BLaER1 treated with 17β-estradiol and CSF1 and Interleukin-3, amounts not matched to agents 10 nM and 100 nM (cell line): ENCODE results near the gene PKNOX1.
A peak's percentile ranks its signal among the peaks of the same experiment; 100 is the strongest.

Source experiments
- H3K27ac ChIP-seq, 11 experiments: shearing (Covaris generic); formaldehyde crosslinking; 2 replicates each; pipeline ENCODE4 v1.8.1; 2022
- H3K27me3 ChIP-seq, 11 experiments: shearing (Covaris generic); formaldehyde crosslinking; 2 replicates each; pipeline ENCODE4 v1.8.1; 2022
- H3K36me3 ChIP-seq, 11 experiments: shearing (Covaris generic); formaldehyde crosslinking; 2 replicates each; pipeline ENCODE4 v1.8.1; 2022
- H3K4me1 ChIP-seq, 10 experiments: shearing (Covaris generic); formaldehyde crosslinking; 2 replicates each; pipeline ENCODE4 v1.8.1; 2022
- H3K4me2 ChIP-seq, 11 experiments: shearing (Covaris generic); formaldehyde crosslinking; 2 replicates each; pipeline ENCODE4 v1.8.1; 2022
- H3K4me3 ChIP-seq, 10 experiments: shearing (Covaris generic); formaldehyde crosslinking; 2 replicates each; pipeline ENCODE4 v1.8.1; 2022
- H3K9ac ChIP-seq, 11 experiments: shearing (Covaris generic); formaldehyde crosslinking; 2 replicates each; pipeline ENCODE4 v1.8.1; 2022
- H3K9me3 ChIP-seq, 11 experiments: shearing (Covaris generic); formaldehyde crosslinking; replicated peaks in 1 of 11; 2 replicates each; pipeline ENCODE4 v1.8.1; 2022
- H4K20me1 ChIP-seq, 11 experiments: shearing (Covaris generic); formaldehyde crosslinking; 2 replicates each; pipeline ENCODE4 v1.8.1; 2022
- Cebpa-rat ChIP-seq, 11 experiments: shearing (Covaris generic); IDR thresholded peaks; 2 replicates each; pipeline ENCODE4 v1.8.1; 2022

The PKNOX1 gene

DNA sequence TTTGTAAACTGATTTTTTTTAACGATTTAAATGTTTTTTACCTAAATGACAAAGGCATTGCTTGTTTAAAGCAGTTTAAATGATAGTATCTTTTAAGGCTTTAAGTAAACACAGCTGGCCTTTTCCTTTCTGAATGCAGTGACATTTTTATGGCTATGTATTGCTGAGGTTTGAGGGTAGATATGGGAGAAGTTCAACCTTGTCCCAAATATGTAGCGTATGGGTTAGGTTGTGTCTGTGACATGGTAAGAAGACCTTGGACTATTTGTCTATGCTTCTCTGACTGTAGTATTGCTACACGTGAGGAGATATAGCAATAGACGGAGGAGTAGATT is 32.5 kb downstream of the PKNOX1 start:
- Histone ChIP-seq H3K4me1 (no peaks in the 10 kb centered on the region), H3K4me2 (no peak overlapping the region)
- TF ChIP-seq Cebpa-rat (IDR thresholded peaks at IDR 0.05), result no peak

DNA sequence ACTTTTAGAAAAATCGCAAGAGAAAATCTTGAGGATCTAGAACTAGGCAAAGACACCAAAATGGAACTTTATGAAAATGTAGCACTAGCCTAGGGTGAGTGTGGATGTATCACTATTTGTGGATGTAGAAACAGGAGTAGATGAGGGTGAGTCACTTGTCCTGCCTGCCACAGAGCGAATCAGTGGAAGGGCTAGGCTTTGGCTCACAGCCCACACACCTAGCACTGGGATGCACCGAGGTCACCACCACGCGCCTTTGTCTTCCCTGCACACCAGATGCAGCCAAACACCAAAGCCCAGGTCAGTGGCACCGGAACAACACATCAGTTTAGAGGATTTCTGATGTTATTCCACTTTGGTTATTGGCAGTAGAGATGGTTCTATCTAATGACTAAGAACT is 38.2 kb downstream of the PKNOX1 start:
- Histone ChIP-seq H3K36me3 (peaks cover 64 to 94% (median 73%) of the 10 kb centered on the region in 11 experiments), H3K27me3 (0 out of 22 replicates have a peak, but pooled peaks cover 0 to 7% (median 0%) of the 10 kb centered on the region in 11 experiments), H3K4me2 (no peak overlapping the region), H3K9ac (no peak overlapping the region), H3K9me3 (no peaks in the 10 kb centered on the region), H3K4me3 (no peak overlapping the region), H4K20me1 (peaks cover 0 to 15% (median 10%) of the 10 kb centered on the region in 11 experiments; a peak in 14 of 22 replicates), H3K27ac (no peak overlapping the region), H3K4me1 (peaks cover 6 to 28% (median 22%) of the 10 kb centered on the region in 10 experiments)
- TF ChIP-seq Cebpa-rat (IDR thresholded peaks at IDR 0.05), result no peak

More for the DNA sequence above, 32.5 kb downstream of the PKNOX1 start:
- H3K36me3 ChIP-seq, result peaks cover 67 to 84% (median 77%) of the 10 kb centered on the region in 11 experiments
- H3K27ac ChIP-seq, result no peak overlapping the region
- H3K27me3 ChIP-seq, result no peaks in the 10 kb centered on the region
- peaks cover 0 to 8% (median 0%) of the 10 kb centered on the region in 11 experiments; a peak in 3 of 22 replicates for H4K20me1 ChIP-seq
- no peak overlapping the region for H3K9ac ChIP-seq
- H3K4me3 ChIP-seq, result no peak overlapping the region
- H3K9me3 ChIP-seq, result no peaks in the 10 kb centered on the region

DNA sequence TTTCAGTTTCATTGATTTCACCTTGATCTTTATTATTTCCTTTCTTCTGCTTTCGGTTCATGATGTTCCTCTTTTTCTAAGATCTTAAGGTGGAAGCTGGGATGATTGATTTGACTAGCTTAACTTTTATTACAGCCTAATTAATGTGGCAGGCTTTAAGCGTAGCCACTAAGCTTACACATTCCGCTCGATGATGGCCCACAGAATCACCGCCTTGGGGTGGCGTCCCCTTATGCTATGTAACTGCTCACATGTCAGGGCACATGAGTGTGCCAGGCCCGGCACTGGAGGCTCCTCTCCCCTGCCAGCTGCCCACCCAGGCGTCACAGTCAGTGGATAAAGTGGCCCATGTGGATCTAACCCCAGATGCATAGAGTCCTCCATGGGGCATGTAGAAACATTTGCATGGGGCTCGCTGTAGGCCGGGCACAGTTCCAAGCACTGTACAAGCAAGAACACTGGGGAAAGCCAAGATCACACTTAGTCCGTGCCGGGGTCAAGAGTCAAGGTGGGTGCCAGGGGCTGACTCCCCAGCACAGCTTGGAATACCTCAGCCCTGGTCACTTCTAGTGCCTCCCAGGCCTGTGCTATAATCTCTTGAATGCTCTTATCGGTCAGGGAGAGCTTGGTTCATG is 41.7 kb downstream of the PKNOX1 start:
- Histone ChIP-seq H3K27ac (no peak overlapping the region; a peak in 1 of 22 replicates), H3K27me3 (0 out of 22 replicates have a peak, but pooled peaks cover 0 to 7% (median 0%) of the 10 kb centered on the region in 11 experiments), H3K4me1 (peaks cover 6 to 62% (median 43%) of the 10 kb centered on the region in 10 experiments), H4K20me1 (peaks cover 0 to 30% (median 18%) of the 10 kb centered on the region in 11 experiments; a peak in 15 of 22 replicates), H3K4me2 (peak overlapping the region; percentile 34 to 92 (median 79); a peak in 21 of 22 replicates), H3K9me3 (no peaks in the 10 kb centered on the region), H3K4me3 (no peak overlapping the region), H3K36me3 (peaks cover 40 to 93% (median 46%) of the 10 kb centered on the region in 11 experiments), H3K9ac (peak overlapping the region in 4 of 11 experiments; percentile 1 to 46 (median 10); a peak in 4 of 22 replicates)
- TF ChIP-seq Cebpa-rat (IDR thresholded peaks at IDR 0.05), result no peak

DNA sequence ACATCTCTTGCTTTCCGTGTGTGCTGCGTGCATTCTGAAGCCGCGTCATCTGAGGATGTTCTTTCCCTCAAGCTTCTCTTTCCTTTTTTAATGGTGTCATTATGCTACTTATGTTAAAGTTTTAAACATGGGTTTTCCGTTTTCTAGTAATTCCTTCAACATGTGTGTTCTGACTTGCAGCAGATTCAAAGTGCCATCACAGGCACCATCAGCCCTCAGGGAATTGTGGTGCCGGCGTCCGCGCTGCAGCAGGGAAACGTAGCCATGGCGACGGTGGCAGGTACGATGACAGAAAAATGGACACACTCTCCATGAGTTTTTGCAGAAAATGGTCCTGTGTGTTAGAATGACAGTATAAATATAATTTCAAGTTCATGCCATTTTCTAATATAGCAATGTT is 42.4 kb downstream of the PKNOX1 start:
- Histone ChIP-seq H3K36me3 (peaks cover 35 to 93% (median 43%) of the 10 kb centered on the region in 11 experiments), H3K9ac (peak overlapping the region in 3 of 11 experiments; percentile 1 to 46 (median 9); a peak in 3 of 22 replicates), H3K9me3 (no peaks in the 10 kb centered on the region), H3K27me3 (peaks cover 0 to 7% (median 0%) of the 10 kb centered on the region in 11 experiments; a peak in 1 of 22 replicates), H3K27ac (no peak overlapping the region; a peak in 1 of 22 replicates), H3K4me1 (peaks cover 6 to 69% (median 50%) of the 10 kb centered on the region in 10 experiments), H3K4me3 (no peak overlapping the region), H4K20me1 (peaks cover 0 to 37% (median 21%) of the 10 kb centered on the region in 11 experiments; a peak in 15 of 22 replicates), H3K4me2 (peak overlapping the region; percentile 34 to 92 (median 79); a peak in 21 of 22 replicates)
- TF ChIP-seq Cebpa-rat (IDR thresholded peaks at IDR 0.05), result no peak

DNA sequence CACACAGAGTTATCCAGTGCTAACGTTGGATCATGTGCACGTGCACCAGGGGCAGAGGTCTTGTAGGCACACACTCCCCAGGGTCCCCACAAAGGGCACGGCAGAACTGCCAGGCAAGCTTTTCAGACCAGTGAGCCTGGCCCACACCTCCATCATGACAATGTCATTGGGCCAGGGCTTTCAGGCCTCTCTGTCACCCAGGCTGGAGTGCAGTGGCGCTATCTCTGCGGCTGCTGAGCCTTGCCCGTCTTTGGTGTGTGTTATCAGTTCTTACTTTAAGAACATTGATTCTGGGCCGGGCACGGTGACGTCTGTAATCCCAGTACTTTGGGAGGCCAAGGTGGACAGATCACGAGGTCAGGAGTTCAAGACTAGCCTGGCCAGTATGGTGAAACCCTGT is 44.2 kb downstream of the PKNOX1 start:
- Histone ChIP-seq H3K9ac (no peak overlapping the region), H3K27ac (no peak overlapping the region), H3K36me3 (peaks cover 28 to 93% (median 34%) of the 10 kb centered on the region in 11 experiments)

DNA sequence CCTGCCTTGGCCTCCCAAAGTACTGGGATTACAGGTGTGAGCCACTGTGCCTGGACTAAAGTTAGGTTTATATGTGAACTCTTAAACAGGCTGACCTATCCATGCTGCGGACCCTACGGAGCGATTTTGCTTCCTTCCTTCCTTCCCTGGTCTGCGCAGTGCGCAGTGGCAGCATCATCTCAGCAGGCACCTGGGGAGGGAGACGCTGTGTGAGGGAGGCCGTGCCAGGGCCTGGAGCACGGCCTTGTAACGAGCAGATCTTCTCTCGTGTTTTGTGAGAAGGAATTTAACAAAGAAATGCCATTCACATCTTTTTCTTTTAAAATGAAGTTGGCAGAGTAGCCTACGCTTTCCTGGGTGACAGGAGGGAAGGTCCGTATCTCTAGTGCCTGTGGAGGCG is 45.8 kb downstream of the PKNOX1 start:
- Histone ChIP-seq H3K36me3 (peaks cover 29 to 93% (median 41%) of the 10 kb centered on the region in 11 experiments), H3K4me3 (no peak overlapping the region), H3K9me3 (no peaks in the 10 kb centered on the region), H3K4me1 (peaks cover 6 to 85% (median 59%) of the 10 kb centered on the region in 10 experiments), H3K27me3 (peaks cover 0 to 7% (median 0%) of the 10 kb centered on the region in 11 experiments; a peak in 1 of 22 replicates), H4K20me1 (peaks cover 0 to 52% (median 22%) of the 10 kb centered on the region in 11 experiments; a peak in 15 of 22 replicates), H3K4me2 (peak overlapping the region in 9 of 11 experiments; percentile 26 to 71 (median 66); a peak in 16 of 22 replicates), H3K27ac (no peak overlapping the region), H3K9ac (peak overlapping the region in 1 of 11 experiments; percentile 25; a peak in 1 of 22 replicates)
- TF ChIP-seq Cebpa-rat (IDR thresholded peaks at IDR 0.05), result no peak

More for the DNA sequence above, 44.2 kb downstream of the PKNOX1 start:
- Histone ChIP-seq H3K27me3 (peaks cover 0 to 7% (median 0%) of the 10 kb centered on the region in 11 experiments; a peak in 1 of 22 replicates), H3K4me1 (peaks cover 6 to 87% (median 60%) of the 10 kb centered on the region in 10 experiments), H4K20me1 (peaks cover 0 to 52% (median 22%) of the 10 kb centered on the region in 11 experiments; a peak in 15 of 22 replicates), H3K4me3 (no peak overlapping the region), H3K4me2 (peak overlapping the region in 4 of 11 experiments; percentile 22 to 71 (median 69); a peak in 7 of 22 replicates), H3K9me3 (no peaks in the 10 kb centered on the region)
- no peak for TF ChIP-seq Cebpa-rat (IDR thresholded peaks at IDR 0.05)

DNA sequence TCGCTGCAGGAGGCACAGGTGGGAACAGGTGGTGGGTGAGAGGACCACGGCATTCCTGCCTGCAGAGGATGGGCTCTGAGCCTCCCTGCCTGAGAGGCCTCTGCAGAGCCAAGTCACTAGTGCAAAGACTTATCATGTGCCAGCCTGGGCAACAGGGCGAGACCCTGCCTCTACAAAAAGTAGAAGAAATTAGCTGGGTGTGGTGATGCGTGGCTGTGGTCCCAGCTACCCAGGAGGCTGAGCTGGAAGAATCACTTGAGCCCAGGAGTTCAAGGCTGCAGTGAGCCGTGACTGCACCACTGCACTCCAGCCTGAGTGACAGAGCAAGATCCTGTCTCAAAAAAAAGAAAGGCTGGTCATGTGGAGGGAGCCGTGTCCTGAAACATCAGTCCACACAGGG is 46.4 kb downstream of the PKNOX1 start:
- TF ChIP-seq Cebpa-rat (IDR thresholded peaks at IDR 0.05), result no peak
- no peak overlapping the region for H3K4me3 ChIP-seq
- H3K36me3 ChIP-seq, result peaks cover 34 to 99% (median 47%) of the 10 kb centered on the region in 11 experiments
- H4K20me1 ChIP-seq, result peaks cover 0 to 51% (median 22%) of the 10 kb centered on the region in 11 experiments; a peak in 15 of 22 replicates
- H3K27me3 ChIP-seq, result peaks cover 0 to 7% (median 0%) of the 10 kb centered on the region in 11 experiments; a peak in 1 of 22 replicates
- no peaks in the 10 kb centered on the region for H3K9me3 ChIP-seq
- peaks cover 6 to 85% (median 55%) of the 10 kb centered on the region in 10 experiments for H3K4me1 ChIP-seq
- peak overlapping the region in 9 of 11 experiments; percentile 26 to 71 (median 66); a peak in 17 of 22 replicates for H3K4me2 ChIP-seq
- H3K27ac ChIP-seq, result no peak overlapping the region
- no peak overlapping the region; a peak in 1 of 22 replicates for H3K9ac ChIP-seq

DNA sequence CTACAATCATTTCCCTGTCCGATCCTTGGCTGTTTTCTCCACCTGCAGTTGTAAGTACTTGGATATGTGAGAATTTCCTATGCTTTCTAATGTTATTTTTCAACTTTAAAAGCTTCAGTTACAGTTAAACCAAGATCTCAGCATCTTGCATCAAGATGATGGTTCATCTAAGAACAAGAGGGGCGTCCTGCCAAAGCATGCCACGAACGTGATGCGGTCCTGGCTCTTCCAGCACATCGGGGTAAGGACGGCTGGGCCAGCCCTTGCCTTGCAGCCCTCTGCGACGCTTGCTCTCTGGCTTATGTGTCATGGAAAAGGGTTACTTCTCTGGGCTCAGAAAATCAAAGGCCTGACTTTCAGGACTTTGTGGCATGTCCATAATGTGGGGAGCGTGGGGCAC is 46.8 kb downstream of the PKNOX1 start:
- peak overlapping the region in 1 of 11 experiments; percentile 13; a peak in 1 of 22 replicates for H3K9ac ChIP-seq
- H3K4me1 ChIP-seq, result peaks cover 2 to 83% (median 51%) of the 10 kb centered on the region in 10 experiments
- peaks cover 0 to 5% (median 0%) of the 10 kb centered on the region in 11 experiments; a peak in 1 of 22 replicates for H3K27me3 ChIP-seq
- H3K4me2 ChIP-seq, result peak overlapping the region in 9 of 11 experiments; percentile 26 to 71 (median 66); a peak in 17 of 22 replicates
- peaks cover 38 to 99% (median 50%) of the 10 kb centered on the region in 11 experiments for H3K36me3 ChIP-seq
- H3K9me3 ChIP-seq, result no peaks in the 10 kb centered on the region
- H3K4me3 ChIP-seq, result no peak overlapping the region
- no peak for TF ChIP-seq Cebpa-rat (IDR thresholded peaks at IDR 0.05)
- H4K20me1 ChIP-seq, result peaks cover 0 to 47% (median 19%) of the 10 kb centered on the region in 11 experiments; a peak in 15 of 22 replicates
- no peak overlapping the region for H3K27ac ChIP-seq
